ENCODE measurements around the gene SUSD3.

SUSD3 gene

DNA sequence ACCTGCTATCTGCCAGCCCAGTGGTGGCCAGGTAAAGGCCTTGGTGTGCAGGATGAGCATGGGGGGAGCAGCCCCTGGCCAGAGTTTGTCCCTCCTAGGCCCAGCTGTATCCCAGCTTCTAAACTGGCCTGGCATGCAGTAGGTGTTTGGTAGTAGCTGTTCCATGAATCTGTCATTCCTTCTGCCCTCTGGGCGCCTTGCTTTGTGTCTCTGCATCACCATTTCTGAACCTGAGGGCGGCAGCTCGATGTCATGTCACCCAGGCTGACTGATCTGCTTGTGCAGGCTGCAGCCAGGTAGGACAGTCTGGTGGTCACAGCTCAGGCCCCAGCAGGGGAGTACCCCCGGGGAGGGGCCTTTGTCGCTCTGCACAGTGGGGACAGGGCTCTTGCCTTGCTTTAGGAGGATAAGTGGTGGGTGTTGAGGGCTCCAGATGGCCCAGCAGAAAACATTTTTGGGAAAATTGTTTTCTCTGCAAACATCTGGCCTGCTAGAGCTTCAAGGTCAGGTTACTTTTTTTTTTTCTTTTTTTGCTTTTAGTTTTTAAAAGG is 4.6 kb upstream of the SUSD3 start:
- DNase-seq, result no peak

- DNase-seq, result no peak
Measured at GRCh38 chr9:93054758-93055704, 3.5 kb upstream of the SUSD3 start.

GRCh38 chr9:93057042-93057702 is 1.3 kb upstream of the SUSD3 start:
- peak; percentile 16 for DNase-seq

GRCh38 chr9:93057703-93058354 is 672 bp upstream of the SUSD3 start:
- no peak for DNase-seq

GRCh38 chr9:93059011-93059714 is 662 bp downstream of the SUSD3 start:
- DNase-seq, result no peak

GRCh38 chr9:93059715-93060578 is 1.4 kb downstream of the SUSD3 start:
- no peak for DNase-seq

DNA sequence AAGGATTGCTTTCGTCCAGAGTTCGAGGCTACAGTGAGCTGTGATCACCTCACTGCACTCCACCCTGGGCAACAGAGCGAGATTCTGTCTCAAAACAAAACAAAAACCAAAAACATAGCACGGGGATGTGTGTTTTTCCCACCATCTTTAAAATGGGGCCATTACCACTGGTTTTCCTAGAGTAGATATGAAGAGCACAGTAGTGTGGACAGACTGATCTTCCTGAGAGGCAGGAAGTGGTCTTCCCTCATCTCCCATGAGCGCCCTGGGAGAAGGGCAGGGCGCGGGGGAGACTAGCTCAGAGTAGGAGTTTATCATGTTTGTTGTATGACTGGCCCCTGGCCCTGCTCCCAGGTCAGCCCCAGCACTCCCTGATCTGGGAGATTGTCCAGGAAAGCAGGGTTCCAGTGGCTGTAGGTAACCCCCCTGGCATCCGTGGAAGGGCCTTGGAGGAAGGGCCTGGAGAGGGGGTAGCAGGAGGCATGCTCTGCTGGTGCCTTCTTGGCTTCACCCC is 2.3 kb downstream of the SUSD3 start:
- no peak for DNase-seq

DNA sequence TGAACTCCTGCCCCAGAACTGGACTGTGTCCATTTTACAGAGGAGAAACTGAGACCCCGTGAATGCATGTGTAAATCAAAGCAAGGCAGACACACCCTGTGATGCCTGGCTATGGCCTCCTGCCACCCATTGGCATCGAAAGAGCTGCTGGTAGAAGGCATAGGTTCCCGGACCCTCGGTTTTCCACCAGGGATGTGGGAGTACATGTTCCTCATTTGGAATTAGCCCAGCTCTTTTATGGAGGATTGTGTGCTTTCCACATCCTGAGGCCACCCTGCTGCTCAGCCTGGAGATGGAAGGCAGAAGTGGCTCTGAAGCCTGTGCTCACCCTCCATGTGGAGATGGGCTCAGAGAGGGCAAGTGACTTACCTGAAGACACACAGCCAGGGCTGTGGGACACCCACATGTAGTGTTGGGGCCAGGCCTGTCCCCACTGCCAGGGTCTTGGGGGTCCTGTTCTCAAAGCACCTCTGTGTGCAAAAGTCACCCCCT is 2.8 kb downstream of the SUSD3 start:
- DNase-seq, result no peak

DNA sequence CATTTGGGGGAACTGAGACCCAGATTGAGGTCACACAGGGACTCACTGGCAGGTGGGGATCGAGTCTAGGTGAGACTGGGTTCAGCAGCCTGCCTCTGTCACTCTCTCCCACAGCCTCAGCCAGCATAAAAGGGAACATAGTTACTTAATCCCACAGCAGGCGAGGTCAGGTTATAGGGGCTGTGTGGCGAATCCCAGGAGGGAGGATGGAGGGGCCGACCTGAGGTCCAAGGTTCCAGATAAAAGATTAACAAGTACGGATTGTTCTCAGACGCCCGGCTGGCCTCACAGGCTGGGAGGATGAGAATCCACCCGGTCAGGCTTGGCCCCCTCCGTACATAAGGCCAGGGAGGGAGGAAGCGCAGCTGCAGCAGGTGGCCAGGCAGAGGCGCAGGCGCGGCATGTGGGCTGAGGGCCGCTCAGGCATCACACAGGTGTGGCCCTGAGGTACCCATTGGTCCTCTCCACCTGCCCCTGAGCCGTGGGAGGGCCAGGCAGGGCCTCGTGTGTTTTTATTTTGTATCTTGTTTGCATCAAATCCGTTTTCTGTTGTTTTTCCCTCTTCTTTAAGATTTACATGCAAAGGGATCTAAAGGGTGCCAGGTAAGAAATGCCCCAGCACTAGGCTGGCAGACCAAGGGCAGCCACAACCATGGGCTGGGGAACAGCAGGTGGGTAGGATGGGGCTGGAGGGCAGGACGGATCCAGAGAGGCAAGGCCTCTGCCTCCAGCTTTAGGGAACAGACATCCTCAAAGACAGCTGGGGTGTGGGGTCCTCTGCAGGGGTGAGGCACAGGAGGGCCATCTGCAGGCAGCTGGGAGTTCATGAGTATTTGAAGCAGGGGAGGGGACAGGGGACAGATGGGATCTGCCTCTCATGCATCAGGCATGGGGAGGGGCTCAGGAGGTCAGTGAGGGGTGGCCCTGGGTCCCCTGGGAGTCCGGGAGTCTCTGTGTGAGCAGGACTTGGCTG is 3.6 kb downstream of the SUSD3 start:
- peak; percentile 78 for DNase-seq

DNA sequence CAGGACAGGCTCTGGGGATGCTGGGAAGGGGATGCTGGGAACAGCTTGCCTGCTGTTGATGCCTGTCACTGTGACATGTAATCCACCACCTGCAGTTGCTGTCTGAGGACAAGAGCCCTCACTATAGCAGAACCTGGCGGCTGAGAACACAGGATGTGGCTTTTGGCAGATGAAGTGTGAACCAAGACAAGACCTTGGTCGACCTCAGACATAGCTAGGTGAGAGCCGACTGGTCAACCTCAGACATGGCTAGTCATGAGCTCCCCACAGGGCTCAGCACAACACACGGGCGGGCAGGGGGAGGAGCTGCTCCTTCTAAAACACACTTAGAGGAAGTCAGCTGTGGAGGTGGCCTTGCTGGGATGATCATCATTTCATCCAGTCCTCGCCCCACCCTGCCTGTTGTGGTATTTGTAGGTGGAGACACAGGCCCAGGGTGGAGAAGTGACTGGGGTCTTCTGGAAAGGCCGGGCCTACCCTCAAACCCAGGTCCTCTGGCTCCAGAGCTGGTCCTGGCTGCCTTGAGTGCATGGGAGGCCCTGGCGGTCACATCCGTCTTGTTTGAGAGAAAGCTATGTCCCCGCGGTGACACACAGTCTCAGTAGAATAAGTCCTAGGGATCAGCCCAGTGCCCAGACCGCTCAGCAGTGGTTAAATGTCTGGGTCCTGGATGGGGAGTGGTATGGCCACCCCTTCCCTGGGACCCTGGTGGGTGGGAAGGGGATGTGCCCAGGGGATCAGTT is 6.1 kb downstream of the SUSD3 start:
- DNase-seq, result no peak

GRCh38 chr9:93065135-93065720 is 6.7 kb downstream of the SUSD3 start:
- no peak for DNase-seq

DNA sequence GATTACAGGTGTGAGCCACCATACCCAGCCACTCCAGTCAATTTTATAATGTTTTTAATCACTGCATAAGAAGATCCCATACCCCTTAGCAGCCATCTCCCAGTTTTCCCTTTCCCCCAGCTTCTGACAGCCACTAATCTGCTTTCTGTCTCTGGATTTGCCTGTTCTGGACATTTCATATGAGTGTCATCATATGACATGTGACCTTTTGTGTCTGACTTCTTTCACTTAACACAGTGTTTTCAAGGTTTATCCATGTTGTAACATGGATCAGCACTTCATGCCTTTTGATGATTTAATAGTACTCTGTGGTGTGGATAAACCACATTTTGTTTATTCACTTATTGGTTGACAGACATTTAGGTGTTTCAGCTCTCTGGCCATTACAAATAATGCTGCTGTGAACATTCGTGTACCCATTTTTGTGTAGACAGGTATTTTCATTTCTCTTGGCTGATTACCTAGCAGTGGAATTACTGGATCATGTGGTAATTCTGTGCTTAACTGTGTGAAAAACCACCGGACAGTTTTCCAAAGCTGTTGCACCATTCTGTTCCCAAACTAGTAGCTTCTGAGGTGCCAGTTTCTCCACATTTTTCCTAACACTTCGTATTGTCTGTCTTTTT is 8.6 kb downstream of the SUSD3 start:
- DNase-seq, result no peak

DNA sequence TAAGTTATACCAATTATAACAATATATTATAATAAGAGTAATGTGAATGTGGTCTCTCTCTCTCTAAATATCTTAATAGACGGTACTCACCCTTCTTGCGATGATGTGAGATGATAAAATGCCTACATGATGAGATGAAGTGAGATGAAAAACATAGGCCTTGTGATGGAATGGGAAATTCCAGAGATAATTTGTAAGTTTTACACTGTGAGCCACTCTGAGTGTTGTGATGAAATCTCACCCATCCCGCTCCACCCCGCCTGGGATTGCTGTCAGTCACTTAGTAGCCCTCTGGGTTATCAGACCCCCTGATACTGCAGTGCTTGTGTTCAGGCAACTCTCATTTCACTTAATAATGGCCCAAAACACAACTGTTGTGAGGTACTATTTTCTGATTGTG is 10.5 kb downstream of the SUSD3 start:
- DNase-seq, result no peak

GRCh38 chr9:93071464-93071863 is 13.0 kb downstream of the SUSD3 start:
- peak; percentile 12 for DNase-seq

DNA sequence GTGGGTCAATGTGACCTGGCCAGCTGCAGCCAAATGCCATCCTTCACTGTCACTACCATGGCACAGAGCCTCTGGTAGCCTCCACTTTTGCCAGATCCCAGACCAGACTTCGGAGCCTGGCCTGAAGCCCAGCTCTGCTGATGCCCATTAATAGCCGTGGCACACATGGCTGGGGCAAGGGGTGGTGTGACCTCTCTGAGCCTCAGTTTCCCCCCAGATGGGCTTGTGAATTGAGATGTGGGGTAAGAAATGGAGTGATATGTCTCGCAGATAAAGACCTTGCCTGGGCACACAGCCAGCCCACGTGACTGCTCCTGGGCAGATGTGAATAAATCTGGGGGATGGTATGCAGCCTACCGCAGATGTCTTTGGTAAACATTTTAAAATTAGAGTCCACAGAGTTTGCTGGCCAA is 13.9 kb downstream of the SUSD3 start:
- no peak for DNase-seq

DNA sequence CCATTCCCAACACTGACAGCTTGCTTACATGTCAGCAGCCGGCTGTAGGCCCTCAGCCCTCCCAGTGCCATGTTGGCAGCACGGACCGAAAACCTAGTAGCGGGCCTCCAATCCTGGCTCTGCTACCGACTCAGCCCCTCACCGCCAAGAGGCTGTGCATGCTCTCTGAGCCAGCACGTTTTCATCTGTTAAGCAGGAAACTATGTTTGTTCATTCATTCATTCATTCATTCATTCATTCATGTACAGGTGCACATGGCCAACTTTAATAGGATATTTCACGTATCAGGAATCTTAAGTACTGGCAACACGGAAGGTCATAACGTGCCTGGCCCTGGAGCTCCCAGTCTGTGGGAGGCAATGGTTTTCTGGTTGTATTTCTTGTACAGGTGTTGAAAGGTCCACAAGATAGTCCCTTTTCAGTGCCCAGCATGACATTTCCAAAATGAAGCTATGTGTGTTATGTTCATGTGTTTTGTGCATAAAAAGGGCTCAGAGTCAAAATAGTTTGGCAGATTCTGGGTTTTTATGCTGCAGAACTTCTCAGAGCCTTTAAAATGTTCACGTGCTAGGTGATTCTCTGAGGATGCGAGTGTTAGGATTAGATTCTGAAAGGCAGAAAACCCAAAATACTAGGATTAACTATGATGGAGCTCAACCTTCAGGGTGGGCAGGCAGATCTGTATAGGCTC is 17.7 kb downstream of the SUSD3 start:
- no peak for DNase-seq

DNA sequence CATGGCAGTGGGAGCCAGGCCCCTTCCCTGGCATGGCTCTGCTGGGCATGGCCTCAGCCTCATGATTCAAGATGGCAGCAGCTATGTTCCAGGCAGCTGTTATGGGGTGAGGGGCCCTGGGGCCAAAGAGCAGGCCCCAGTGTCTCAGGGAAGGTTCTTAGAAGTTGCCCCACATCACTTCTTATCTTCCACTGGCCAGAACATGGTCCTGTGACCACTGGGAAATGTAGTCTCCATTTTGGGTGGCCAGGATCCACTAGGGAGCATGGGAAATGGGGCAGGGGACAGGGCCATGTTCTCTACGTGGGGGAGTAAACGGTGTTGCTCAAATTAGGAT is 18.3 kb downstream of the SUSD3 start:
- no peak for DNase-seq

- DNase-seq, result no peak
Measured at GRCh38 chr9:93077367-93077766, 18.9 kb downstream of the SUSD3 start.
